ENCODE data around the gene KRT9.

DNA sequence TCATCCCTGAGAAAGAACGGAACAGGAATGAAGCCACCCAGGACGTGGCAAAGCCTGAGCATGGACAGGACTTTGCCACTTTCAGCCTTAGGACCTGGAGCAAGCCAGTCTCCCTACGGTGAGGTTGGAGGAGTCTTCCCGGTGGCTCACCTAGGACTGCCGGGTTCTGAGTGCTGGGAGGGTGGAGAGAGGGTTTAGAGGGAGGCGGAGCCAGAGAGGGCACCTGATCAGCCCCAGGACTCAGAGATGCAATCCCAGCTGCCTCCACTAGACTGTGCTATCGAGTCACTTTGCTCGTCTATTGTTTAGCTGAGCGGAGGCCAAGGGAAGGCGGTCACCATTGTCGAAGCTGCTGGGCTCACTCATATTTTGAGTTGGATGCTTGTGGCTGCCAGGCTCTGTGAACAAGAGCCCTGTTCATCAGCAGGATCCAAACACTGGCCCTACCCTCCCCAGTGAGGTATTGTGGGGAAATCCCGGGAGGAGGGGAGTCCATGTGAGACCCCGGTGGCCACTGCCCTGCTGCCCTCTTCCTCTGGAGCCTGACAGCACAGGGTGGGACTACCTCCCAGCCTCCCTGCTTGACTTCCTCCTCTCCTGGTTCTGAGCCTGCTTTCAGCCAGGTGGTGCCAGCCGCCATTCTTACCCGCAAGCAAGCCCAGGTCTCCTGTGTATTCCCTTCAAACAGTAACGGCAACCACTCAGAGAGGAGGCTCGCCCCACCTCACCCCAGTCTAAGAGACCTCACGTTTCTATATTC lies 7.8 kb upstream of the KRT9 start:
- TF ChIP-seq POLR2A (IDR thresholded peaks at IDR 0.05): peak; percentile 74
- peak; percentile 78 to 99 (median 90) for TF ChIP-seq CTCF (IDR thresholded peaks at IDR 0.05)
- TF ChIP-seq POLR2AphosphoS5 (IDR thresholded peaks at IDR 0.05): peak; percentile 84

Measured in prostate gland (tissue), 2 donors.